Smooth muscle cell (in vitro differentiated cells): Measurements from ENCODE around the gene FMO1. TPM values are rescaled to one million over a fixed set of nuclear protein-coding genes. Genes with fewer than 3 reads are reported as not detected.
A peak's percentile ranks its signal among the peaks of the same experiment; 100 is the strongest.

Experiments used
- DNase-seq: peaks from one replicate; lab custom pipeline; 2025; ENCODE audit not compliant: unreplicated experiment; lab: John Stamatoyannopoulos, UW
- H2AFZ ChIP-seq: fragments of 200-600 bp; sonication (generic); 2 replicates; pipeline ENCODE4 v1.6.0; 2016; ENCODE audit warnings: antibody characterized with exemption, low read depth, mild to moderate bottlenecking
- H3F3A ChIP-seq: fragments of 200-600 bp; sonication (generic); 2 replicates; pipeline ENCODE4 v1.6.0; 2017; ENCODE audit warnings: antibody characterized with exemption, low read depth
- H3K27ac ChIP-seq: fragments of 200-600 bp; sonication (generic); 2 replicates; pipeline ENCODE4 v1.5.1; 2016; ENCODE audit warnings: low read depth, mild to moderate bottlenecking
- H3K27me3 ChIP-seq: fragments of 200-600 bp; sonication (generic); 2 replicates; pipeline ENCODE4 v1.6.1; 2016; ENCODE audit warnings: low read depth, mild to moderate bottlenecking
- H3K36me3 ChIP-seq: fragments of 200-600 bp; sonication (generic); 2 replicates; pipeline ENCODE4 v1.5.1; 2016; ENCODE audit warnings: low read depth
- H3K4me1 ChIP-seq: fragments of 200-600 bp; sonication (generic); 2 replicates; pipeline ENCODE4 v1.5.1; 2016; ENCODE audit warnings: low read depth
- H3K4me2 ChIP-seq: fragments of 200-600 bp; sonication (generic); 2 replicates; pipeline ENCODE4 v1.6.0; 2016; ENCODE audit warnings: mild to moderate bottlenecking
- H3K4me3 ChIP-seq: fragments of 200-600 bp; sonication (generic); 2 replicates; pipeline ENCODE4 v1.5.1; 2016; ENCODE audit warnings: mild to moderate bottlenecking
- H3K79me2 ChIP-seq: fragments of 200-600 bp; sonication (generic); 2 replicates; pipeline ENCODE4 v1.6.0; 2016; ENCODE audit warnings: low read depth, mild to moderate bottlenecking
- H3K9ac ChIP-seq: fragments of 200-600 bp; sonication (generic); 2 replicates; pipeline ENCODE4 v1.6.0; 2016; ENCODE audit warnings: low read depth
- H3K9me3 ChIP-seq: fragments of 200-600 bp; sonication (generic); replicated peaks from 2 replicates; pipeline ENCODE4 v1.5.1; 2016; ENCODE audit warnings: low read depth
- H4K20me1 ChIP-seq: fragments of 200-600 bp; sonication (generic); 2 replicates; pipeline ENCODE4 v1.6.0; 2016; ENCODE audit warnings: low read depth
- CTCF ChIP-seq: fragments of 200-600 bp; sonication (generic); IDR thresholded peaks from 2 replicates; pipeline ENCODE4 v1.5.1; 2017; ENCODE audit warnings: borderline replicate concordance, mild to moderate bottlenecking, antibody characterized with exemption; ENCODE audit not compliant: insufficient read depth, poor library complexity, severe bottlenecking
- WGBS: methylation state at CpG from one replicate; pipeline ENCODE4 v1.1.7; 2016; ENCODE audit warnings: low lambda C conversion rate; 5-methylcytosine and 5-hydroxymethylcytosine counted together
- polyA plus RNA-seq: library from polyadenylated mRNA; unstranded; fragments of >200 nt; fragmentation: Nextera tagmentation; extraction: Ambion mirVana; gene quantifications from 2 replicates; pipeline ENCODE4 v1.2.1, GENCODE V29; 2016
- total RNA-seq: library from RNA; depleted of rRNA; stranded (reverse); fragments of >200 nt; gene quantifications from 2 replicates; pipeline ENCODE4 v1.2.3, GENCODE V29; 2014

FMO1 gene
- total and polyA plus RNA-seq, 2 experiments from 2014 or later, result not detected

- Histone ChIP-seq H3K27me3 (no peaks in the 10 kb centered on the region), H3K9me3 (no peaks in the 10 kb centered on the region), H3K4me1 (peaks cover 12% of the 10 kb centered on the region), H3K9ac (no peak overlapping the region), H3K4me2 (peak overlapping the region; percentile 69), H2AFZ (peak overlapping the region; percentile 40), H3K4me3 (peak overlapping the region; percentile 18), H3K36me3 (no peaks in the 10 kb centered on the region), H3K27ac (peak overlapping the region; percentile 21), H4K20me1 (no peaks in the 10 kb centered on the region), H3K79me2 (no peaks in the 10 kb centered on the region), H3F3A (no peaks in the 10 kb centered on the region)
- no peak for DNase-seq
- TF ChIP-seq CTCF, result no peak
- WGBS, result 58% methylated on average over 1 of the region's 1 CpG
Measured at GRCh38 chr1:171313319-171313834, 65.1 kb downstream of the FMO1 start.

- H3K27ac ChIP-seq, result peak within 1 kb of the TSS; percentile 89
- H3K9ac ChIP-seq, result peak within 1 kb of the TSS; percentile 87
- H2AFZ ChIP-seq, result peak within 1 kb of the TSS; percentile 76
- no peaks in the 10 kb centered on the region for H3K36me3 ChIP-seq
- peaks cover 12% of the 10 kb centered on the region for H3K4me1 ChIP-seq
- peak within 1 kb of the TSS; percentile 64 for H3K4me3 ChIP-seq
- peak; percentile 25 for DNase-seq
- no peaks in the 10 kb centered on the region for H3F3A ChIP-seq
- no peaks in the 10 kb centered on the region for H3K9me3 ChIP-seq
- under 1% methylated on average over 10 of the region's 10 CpGs for WGBS
- peak within 1 kb of the TSS; percentile 88 for H3K4me2 ChIP-seq
- peak; percentile 80 for TF ChIP-seq CTCF
- H3K79me2 ChIP-seq, result no peaks in the 10 kb centered on the region
- H4K20me1 ChIP-seq, result no peaks in the 10 kb centered on the region
- no peaks in the 10 kb centered on the region for H3K27me3 ChIP-seq
Measured at GRCh38 chr1:171313835-171314320, 65.6 kb downstream of the FMO1 start, which contains the start of gene FMO4. FMO4 (plus strand) TSS chr1:171314183; CDS start chr1:171319826, 5,643 bp downstream.

GRCh38 chr1:171329251-171329650, 81.0 kb downstream of the FMO1 start:
- Histone ChIP-seq H4K20me1 (no peaks in the 10 kb centered on the region), H3K9ac (no peak overlapping the region), H3K4me1 (no peaks in the 10 kb centered on the region), H2AFZ (no peak overlapping the region), H3K4me2 (no peak overlapping the region), H3K36me3 (no peaks in the 10 kb centered on the region), H3K79me2 (no peaks in the 10 kb centered on the region), H3K27ac (no peak overlapping the region), H3K4me3 (no peak overlapping the region), H3F3A (no peaks in the 10 kb centered on the region), H3K9me3 (no peaks in the 10 kb centered on the region), H3K27me3 (no peaks in the 10 kb centered on the region)
- no peak for DNase-seq
- TF ChIP-seq CTCF, result no peak
- 95% methylated on average over 7 of the region's 7 CpGs for WGBS
